Measurements from ENCODE around the gene ZFR2. TPM values are rescaled to one million over a fixed set of nuclear protein-coding genes. Genes with fewer than 3 reads are reported as not detected.

ZFR2 gene
- total RNA-seq, 1 experiment from 2014 or later = not detected

- Histone ChIP-seq H3K4me1 (no peaks in the 10 kb centered on the region), H3K27me3 (no peaks in the 10 kb centered on the region)
- no peak for DNase-seq
These were observed 83.3 kb downstream of the ZFR2 start for GRCh38 chr19:3785451-3785937.

GRCh38 chr19:3784607-3785450 lies 84.0 kb downstream of the ZFR2 start:
- Histone ChIP-seq H3K27me3 (no peaks in the 10 kb centered on the region), H3K4me3 (no peak overlapping the region), H3K36me3 (no peaks in the 10 kb centered on the region), H3K27ac (no peak overlapping the region), H3K9me3 (replicated peaks) (no peaks in the 10 kb centered on the region; the same call in 1 of the 2 replicates), H3K4me1 (no peaks in the 10 kb centered on the region)
- DNase-seq = no peak

More at GRCh38 chr19:3785451-3785937, 83.3 kb downstream of the ZFR2 start:
- no peak overlapping the region for H3K4me3 ChIP-seq
- no peaks in the 10 kb centered on the region for H3K36me3 ChIP-seq
- no peak overlapping the region for H3K27ac ChIP-seq
- no peaks in the 10 kb centered on the region; the same call in 1 of the 2 replicates for H3K9me3 ChIP-seq (replicated peaks)

DNA sequence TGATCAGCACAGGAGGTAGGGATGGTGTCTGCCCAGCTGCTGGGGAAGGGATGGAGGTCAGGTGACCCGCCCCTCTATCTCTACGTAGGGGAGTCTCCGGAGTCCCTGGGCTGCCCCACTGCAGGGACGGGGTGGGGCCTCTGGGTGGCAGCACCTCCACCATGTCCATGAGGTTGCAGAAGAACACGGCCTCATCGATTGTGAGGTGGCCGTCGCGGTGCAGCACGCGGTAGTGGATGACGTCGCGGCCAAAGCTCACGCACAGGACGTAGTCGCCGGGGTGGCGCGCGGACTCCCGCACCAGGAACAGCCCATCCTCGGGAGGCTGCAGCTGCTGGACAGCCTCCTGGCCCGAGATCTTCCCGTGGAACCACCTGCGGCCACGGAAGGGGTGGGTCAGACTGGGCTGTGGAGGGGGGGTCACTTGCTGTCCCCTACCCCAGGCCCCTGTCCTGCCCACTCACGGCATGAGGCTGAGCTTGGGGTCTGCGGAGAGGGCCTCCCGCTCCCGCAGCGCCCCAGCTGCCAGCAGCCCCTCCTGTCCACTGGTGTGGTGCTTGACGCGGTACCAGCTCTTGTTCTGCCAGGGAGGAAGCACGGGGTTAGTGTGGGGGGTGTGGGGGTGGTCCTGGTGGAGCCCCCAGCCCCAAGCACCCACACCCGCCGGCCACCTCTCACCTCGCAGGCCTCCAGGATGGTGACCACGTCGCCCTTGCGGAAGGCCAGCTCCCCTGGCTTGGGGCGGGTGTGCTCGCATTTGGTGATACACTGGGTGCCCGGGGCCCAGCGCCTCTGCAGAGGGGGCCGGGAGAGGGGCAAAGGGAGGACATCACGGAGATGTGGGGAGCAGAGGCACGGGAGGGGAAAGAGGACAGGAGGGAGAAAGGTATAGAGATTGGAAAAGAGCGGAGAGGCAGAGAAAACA lies 84.9 kb downstream of the ZFR2 start:
- Histone ChIP-seq H3K9me3 (replicated peaks) (no peaks in the 10 kb centered on the region; the same call in 1 of the 2 replicates), H3K27ac (no peak overlapping the region), H3K36me3 (no peaks in the 10 kb centered on the region), H3K4me3 (no peak overlapping the region), H3K4me1 (no peaks in the 10 kb centered on the region), H3K27me3 (no peaks in the 10 kb centered on the region)
- DNase-seq = peak in 1 of 2 experiments; percentile 22

GRCh38 chr19:3782903-3783302 lies 85.9 kb downstream of the ZFR2 start:
- Histone ChIP-seq H3K9me3 (replicated peaks) (no peaks in the 10 kb centered on the region; the same call in 1 of the 2 replicates), H3K27ac (no peak overlapping the region), H3K4me3 (no peak overlapping the region), H3K36me3 (no peaks in the 10 kb centered on the region), H3K27me3 (no peaks in the 10 kb centered on the region), H3K4me1 (no peaks in the 10 kb centered on the region)
- DNase-seq = no peak

DNA sequence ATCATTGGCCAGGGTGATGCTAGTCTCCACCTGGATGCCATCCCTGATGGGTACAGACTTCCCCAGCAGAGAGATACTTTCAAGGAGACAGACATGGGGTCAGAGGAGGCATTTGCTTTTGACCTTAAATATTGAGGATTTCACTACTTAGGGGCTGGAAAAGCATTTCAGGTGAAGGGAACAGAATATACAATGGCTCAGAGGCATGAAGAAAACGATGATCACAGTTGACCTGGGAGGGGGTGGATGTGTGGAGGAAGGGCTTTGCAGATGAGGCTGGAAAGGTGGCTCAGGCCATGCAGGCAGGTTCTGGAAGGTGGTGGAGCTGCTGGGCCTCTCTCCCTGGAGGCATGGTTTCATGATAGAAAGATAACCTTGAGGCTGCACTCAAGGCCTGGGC lies 86.5 kb downstream of the ZFR2 start:
- Histone ChIP-seq H3K36me3 (no peaks in the 10 kb centered on the region), H3K27me3 (no peaks in the 10 kb centered on the region), H3K9me3 (replicated peaks) (no peaks in the 10 kb centered on the region; the same call in 1 of the 2 replicates), H3K27ac (no peak overlapping the region), H3K4me1 (no peaks in the 10 kb centered on the region), H3K4me3 (no peak overlapping the region)
- no peak for DNase-seq

DNA sequence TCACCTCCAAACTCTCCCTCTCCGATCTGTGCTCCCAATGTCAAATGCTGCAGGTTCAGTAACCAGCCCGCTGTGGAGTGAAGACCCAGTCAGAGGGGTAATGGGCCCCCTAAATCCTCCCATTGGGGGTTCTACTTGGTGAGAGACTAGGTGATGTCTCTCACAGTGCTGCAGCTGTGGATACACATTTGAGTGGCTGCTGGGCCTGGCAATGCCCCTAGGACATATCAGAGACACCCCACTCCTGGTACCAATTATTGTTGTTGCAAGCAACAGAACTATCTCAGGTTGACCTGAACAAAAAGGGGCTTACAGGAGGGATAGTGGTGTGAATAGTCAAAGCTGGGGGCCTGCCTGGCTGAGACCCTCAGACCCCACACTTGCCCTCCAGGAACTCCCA lies 87.2 kb downstream of the ZFR2 start:
- H3K9me3 ChIP-seq (replicated peaks) = no peaks in the 10 kb centered on the region; the same call in 1 of the 2 replicates
- no peaks in the 10 kb centered on the region for H3K4me1 ChIP-seq
- H3K4me3 ChIP-seq = no peak overlapping the region
- no peaks in the 10 kb centered on the region for H3K27me3 ChIP-seq
- no peak overlapping the region for H3K27ac ChIP-seq
- H3K36me3 ChIP-seq = no peaks in the 10 kb centered on the region
- DNase-seq = no peak

DNA sequence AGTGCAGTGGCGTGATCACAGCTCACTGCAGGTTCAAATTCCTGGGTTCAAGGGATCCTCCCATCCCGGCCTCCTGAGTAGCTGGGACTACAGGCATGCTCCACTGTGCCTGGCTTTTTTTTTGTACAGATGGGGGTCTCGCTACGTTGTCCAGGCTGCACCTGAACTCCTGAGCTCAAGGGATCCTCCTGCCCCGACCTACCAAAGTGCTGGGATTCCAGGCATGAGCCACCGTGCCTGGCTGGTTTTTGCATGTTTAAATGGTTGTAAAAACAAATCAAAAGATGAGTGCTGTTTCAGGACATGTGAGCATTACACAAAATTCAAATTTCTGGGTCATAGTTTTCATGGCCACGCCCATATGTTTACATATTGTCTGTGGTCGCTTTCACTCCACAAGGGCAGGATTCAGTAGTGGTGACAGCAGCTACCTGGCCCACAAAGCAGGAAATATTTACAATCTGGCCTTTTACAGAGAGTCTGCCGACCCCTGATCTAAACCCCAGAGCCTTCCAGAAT lies 88.0 kb downstream of the ZFR2 start:
- H3K36me3 ChIP-seq = no peaks in the 10 kb centered on the region
- DNase-seq = no peak
- H3K27ac ChIP-seq = no peak overlapping the region
- H3K4me1 ChIP-seq = no peaks in the 10 kb centered on the region
- H3K9me3 ChIP-seq (replicated peaks) = no peaks in the 10 kb centered on the region; the same call in 1 of the 2 replicates
- H3K27me3 ChIP-seq = no peaks in the 10 kb centered on the region
- no peak overlapping the region for H3K4me3 ChIP-seq

DNA sequence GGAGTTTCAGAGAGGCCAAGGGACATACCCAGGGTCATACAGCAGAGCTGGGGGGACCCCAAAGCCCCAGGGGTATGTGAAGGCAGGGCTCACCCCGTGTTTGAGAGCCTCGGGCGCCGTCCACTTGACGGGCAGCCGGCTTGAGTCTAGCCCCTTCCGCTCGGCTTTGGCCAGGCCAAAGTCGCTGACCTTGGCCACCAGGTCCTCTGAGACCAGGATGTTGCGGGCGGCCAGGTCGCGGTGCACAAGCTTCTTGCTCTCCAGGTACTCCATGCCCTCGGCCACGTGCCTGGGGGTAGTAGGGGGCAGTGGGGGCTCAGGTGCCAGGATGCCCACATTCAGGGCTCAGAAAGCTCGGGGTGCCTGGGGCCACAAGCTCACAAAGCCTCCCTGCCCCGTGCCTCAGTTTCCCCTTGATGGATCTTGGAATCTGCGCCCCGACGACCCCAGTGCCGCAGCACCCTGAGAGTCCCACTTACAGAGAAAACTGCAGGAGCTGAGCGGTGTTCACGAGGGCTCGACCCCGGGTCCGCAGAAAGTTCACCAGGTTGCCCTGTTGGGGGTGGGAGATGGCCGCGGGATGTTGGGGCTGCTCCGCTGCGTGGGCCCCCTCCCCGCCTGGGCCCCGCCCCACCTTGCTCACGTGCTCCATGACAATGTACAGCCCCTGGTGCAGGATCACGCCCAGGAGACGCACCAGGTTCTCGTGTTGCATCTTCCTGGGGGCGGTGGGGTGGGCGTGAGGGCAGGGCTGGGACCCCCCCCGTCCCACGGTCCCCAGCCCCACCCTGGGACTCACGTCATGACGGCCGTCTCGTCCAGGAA lies 89.7 kb downstream of the ZFR2 start:
- Histone ChIP-seq H3K27me3 (peaks cover 6% of the 10 kb centered on the region; the same call in 1 of the 2 replicates), H3K27ac (no peak overlapping the region), H3K36me3 (no peaks in the 10 kb centered on the region), H3K4me3 (no peak overlapping the region), H3K9me3 (replicated peaks) (no peaks in the 10 kb centered on the region; the same call in 1 of the 2 replicates), H3K4me1 (no peaks in the 10 kb centered on the region)
- DNase-seq = no peak

GRCh38 chr19:3778104-3778867 lies 90.6 kb downstream of the ZFR2 start:
- no peak for DNase-seq
- Histone ChIP-seq H3K4me3 (no peak overlapping the region), H3K9me3 (replicated peaks) (no peaks in the 10 kb centered on the region; the same call in 1 of the 2 replicates), H3K4me1 (no peaks in the 10 kb centered on the region), H3K36me3 (no peaks in the 10 kb centered on the region), H3K27ac (no peak overlapping the region), H3K27me3 (peaks cover 6% of the 10 kb centered on the region; the same call in 1 of the 2 replicates)

DNA sequence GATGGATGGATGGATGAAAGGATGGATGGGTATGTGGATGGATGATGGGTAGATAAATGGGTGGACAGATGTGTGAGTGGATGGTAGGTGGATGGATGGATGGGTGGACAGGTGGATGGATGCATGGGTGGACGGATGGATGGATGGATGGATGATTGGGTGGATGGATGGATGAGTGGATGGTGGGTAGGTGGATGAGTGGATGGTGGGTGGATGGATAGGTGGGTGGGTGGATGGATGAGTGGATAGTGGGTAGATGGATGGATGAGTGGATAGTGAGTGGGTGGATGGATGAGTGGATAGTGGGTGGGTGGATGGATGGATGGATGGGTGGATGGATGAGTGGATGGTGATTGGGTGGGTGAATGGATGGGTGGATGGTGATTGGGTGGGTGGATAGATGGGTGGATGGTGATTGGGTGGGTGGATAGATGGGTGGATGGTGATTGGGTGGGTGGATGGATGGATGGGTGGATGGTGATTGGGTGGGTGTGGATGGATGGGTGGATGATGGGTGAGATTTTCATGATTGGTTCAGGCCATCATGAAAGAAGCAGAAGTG lies 92.3 kb downstream of the ZFR2 start:
- Histone ChIP-seq H3K4me1 (no peaks in the 10 kb centered on the region), H3K36me3 (no peaks in the 10 kb centered on the region), H3K4me3 (no peak overlapping the region), H3K9me3 (replicated peaks) (no peaks in the 10 kb centered on the region; the same call in 1 of the 2 replicates), H3K27ac (no peak overlapping the region), H3K27me3 (peaks cover 12% of the 10 kb centered on the region; the same call in 1 of the 2 replicates)
- no peak for DNase-seq

GRCh38 chr19:3775831-3776230 lies 93.0 kb downstream of the ZFR2 start:
- no peak for DNase-seq
- no peaks in the 10 kb centered on the region for H3K9me3 ChIP-seq (replicated peaks)
- no peaks in the 10 kb centered on the region for H3K4me1 ChIP-seq
- H3K36me3 ChIP-seq = no peaks in the 10 kb centered on the region
- peaks cover 12% of the 10 kb centered on the region; the same call in 1 of the 2 replicates for H3K27me3 ChIP-seq
- H3K27ac ChIP-seq = no peak overlapping the region
- H3K4me3 ChIP-seq = no peak overlapping the region

GRCh38 chr19:3775374-3775711 lies 93.5 kb downstream of the ZFR2 start:
- H3K27me3 ChIP-seq = peaks cover 12% of the 10 kb centered on the region; the same call in 1 of the 2 replicates
- no peak for DNase-seq
- H3K27ac ChIP-seq = no peak overlapping the region
- no peaks in the 10 kb centered on the region for H3K9me3 ChIP-seq (replicated peaks)
- no peaks in the 10 kb centered on the region for H3K36me3 ChIP-seq
- no peaks in the 10 kb centered on the region for H3K4me1 ChIP-seq
- H3K4me3 ChIP-seq = no peak overlapping the region
